H54 (cell line): ENCODE data around the gene MMP25.
A peak's percentile ranks its signal among the peaks of the same experiment; 100 is the strongest.
"Not testable (repeated sequence)": the region's sequence is repeated elsewhere in the genome, so short reads cannot be mapped to it uniquely, and the experiment has no call there.

ENCODE experiments used
- DNase-seq: peaks from one replicate; pipeline ENCODE4 v3.0.0; 2011; ENCODE audit warnings: low spot score, mixed read lengths; ENCODE audit not compliant: insufficient read length
- FAIRE-seq: peaks from 3 replicates; lab custom pipeline; 2011; peaks lifted over from hg19 to GRCh38; lab: Jason Lieb, UNC
- POLR2A ChIP-seq: IDR thresholded peaks from 2 replicates; pipeline ENCODE4 v1.6.1; 2011; ENCODE audit warnings: low read depth, mild to moderate bottlenecking, low read length

MMP25 gene

DNA sequence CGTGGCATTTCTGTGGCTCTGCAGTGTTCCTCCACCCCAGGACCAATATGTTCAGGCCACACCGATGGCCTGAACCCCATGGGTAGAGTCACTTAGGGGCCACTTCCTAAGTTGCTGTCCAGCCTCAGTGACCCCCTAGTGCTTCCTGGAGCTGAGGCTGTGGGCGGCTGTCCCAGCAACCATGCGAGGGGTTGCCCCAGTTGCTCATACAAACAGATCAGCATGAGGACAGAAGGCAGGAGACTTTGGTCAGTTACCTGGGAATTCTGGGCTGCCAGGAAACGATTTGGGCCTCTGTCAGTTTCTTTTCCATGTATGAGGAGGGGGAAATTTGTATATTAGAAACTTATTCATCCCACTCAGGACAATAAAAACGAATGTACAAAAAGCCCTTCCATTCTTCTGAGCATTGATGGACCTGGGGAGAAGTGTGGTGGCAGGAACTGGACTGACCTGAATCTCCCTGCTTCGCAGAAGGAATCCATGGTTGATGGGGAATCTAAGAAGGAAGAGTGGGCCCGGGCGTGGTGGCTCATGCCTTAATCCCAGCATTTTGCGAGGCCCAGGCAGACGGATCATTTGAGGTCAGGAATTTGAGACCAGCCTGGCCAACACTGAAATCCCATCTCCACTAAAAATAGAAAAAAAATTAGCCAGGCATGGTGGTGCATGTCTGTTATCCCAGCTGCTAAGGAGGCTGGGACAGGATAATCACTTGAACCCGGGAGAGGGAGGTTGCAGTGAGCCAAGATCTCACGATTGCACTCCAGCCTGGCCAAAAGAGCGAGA, 14.2 kb downstream of the MMP25 start:
- no peak for TF ChIP-seq POLR2A
- DNase-seq (no peak), FAIRE-seq (no peak)

DNA sequence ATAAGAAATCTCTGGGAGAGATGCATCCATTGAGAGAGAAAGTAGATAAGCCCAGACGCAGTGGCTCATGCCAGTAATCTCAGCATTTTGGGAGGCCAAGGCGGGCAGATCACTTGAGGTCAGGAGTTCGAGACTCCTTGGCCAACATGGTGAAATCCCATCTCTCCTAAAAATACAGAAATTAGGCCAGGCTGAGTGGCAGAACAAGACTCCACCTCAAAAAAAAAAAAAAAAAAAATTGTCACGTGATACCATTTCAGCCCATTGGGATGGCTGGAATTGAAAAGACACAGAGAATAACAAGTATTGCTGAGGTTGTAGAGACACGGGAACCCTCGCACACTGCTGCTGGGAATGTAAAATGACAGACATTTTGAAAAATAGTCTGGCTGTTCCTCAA, 16.2 kb downstream of the MMP25 start:
- DNase-seq = no peak
- no peak for FAIRE-seq
- TF ChIP-seq POLR2A = no peak

DNA sequence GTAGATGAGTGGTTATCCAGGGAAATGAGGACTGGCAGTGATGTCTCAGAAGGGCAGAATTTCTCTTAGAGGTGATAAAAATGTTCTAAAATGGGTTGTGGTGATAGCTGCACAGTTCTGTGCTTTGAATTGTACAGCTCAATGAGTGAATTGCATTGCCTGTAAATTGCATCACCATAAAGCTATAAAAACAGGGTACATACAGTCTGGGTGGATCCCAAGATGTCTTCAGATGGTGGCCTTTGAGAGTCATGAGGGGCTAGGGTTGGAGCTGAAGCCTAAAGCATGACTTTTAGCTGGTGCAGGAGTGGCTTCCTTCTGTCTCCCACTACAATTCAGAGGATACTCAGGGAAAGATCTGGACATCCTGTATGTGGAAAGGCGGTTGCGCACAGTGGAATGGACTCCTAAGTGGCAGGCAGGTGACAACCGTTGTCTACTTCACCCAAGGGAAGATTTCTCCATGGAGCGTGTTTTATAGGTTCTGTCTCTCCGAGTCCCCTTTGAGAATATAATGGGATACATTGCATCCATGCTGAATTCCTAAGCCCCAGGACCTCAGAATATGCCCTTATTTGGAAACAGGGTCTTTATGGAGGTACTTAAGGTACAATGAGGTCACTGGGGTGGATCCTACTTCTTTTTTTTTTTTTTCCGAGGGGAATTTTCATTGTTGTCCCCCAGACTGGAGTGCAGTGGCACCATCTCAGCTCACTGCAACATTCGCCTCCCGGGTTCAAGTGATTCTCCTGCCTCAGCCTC, 17.4 kb downstream of the MMP25 start:
- FAIRE-seq = no peak
- TF ChIP-seq POLR2A = no peak
- DNase-seq = no peak

DNA sequence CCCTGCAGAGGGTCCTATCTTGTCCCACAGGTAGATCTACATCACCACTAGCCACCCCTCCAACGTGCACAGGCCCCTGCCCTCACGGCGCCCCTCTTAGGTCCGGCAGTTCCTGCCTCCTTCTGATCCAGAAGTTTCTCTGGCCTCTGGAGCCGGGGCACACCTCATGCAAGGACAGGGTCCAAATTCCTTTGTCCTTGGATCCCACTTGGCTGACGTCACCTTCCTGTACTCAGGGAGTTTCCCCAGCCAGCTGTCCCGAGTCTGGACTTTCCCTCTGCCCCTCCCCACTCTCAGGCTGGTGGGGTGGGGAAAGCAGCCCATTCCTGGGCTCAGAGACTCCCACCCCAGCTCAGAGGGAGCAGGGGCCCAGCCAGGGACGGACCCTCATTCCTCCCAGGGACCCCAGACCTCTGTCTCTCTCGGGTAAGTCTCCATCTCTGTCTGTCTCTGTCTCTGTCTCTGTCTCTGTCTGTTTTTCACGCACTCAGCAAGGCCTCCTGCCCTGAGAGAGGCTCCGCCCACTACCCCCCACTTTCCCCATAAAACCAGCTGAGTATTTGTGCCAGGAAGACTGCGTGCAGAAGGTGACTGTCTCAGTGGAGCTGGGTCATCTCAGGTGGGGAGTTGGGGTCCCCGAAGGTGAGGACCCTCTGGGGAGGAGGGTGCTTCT, 18.8 kb downstream of the MMP25 start, which contains the start of gene IL32:
Gene IL32 (plus strand): TSS at position 572 of the 673 bp plus-strand sequence. CDS start 172 bp downstream, outside the sequence.
- DNase-seq (peak; percentile 94), FAIRE-seq (no peak)

DNA sequence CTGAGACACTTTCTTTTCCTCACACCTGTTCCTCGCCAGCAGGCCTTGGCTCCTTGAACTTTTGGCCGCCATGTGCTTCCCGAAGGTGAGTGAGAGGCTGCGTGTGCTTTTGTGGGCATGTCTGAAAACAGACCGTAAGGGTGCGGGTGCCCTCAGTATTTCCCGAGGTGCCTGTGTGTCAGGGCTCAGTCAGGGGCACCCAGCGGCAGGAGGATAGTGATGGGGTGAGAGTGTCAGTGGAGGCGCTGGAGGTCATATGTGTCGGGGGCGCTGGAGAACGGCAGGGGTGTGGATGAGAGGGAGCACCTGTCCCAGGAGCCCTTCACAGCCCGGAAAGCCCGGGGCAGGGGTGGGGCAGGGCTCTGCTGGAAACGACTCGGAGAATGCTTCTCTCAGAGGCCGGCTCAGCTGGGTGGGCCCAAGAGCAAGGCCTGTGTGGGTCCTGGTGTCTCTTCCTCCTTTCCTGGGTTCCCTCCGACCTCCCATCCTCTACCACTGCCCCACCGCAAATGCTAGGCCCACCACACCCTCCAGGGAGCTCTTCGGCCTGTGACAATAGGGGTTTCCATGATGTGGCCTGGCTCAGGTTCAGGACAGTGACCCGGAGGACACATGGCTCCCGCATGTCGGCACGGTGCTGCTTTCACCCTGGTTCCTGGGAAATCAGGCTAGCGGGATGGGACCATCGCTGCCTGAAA, 19.5 kb downstream of the MMP25 start:
- FAIRE-seq = no peak
- no peak for TF ChIP-seq POLR2A

More for the DNA sequence above, 18.8 kb downstream of the MMP25 start, which contains the start of gene IL32:
- no peak for TF ChIP-seq POLR2A

DNA sequence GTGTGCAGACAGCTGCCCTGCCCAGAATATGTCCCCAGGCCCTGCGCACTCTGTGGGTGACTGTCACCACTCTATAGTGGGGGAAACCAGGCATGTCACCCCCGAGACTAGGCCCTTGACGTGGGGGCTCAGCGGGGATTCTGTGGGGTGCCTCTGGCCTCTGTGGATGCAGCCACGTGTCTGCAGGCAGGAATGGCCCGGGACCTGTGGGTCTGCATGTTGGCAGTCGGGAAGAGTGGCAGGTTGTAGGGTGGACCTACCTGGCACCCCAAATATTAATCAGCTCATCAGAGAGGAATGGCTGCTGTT, 20.0 kb downstream of the MMP25 start:
- no peak for TF ChIP-seq POLR2A
- FAIRE-seq (no peak), DNase-seq (no peak)

More for the DNA sequence above, 19.5 kb downstream of the MMP25 start:
- DNase-seq = no peak

DNA sequence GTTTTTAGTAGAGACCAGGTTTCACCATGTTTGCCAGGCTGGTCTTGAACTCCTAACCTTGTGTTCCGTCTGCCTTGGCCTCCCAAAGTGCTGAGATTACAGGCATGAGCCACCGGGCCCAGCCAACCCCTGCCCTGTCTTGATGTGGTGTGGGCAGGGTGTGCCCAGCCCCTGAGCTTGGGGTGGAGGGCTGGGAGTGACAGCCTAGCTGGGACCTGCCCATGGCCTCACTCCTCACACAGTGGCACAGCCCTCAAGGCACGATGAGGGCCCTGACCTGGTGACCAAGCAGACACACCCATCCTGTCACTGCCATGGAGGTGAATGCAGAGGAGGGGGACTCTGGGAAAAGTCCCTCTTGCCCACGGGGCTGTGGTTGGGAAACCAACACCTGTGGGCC, 22.1 kb downstream of the MMP25 start:
- DNase-seq (no peak), FAIRE-seq (no peak)
- no peak for TF ChIP-seq POLR2A

DNA sequence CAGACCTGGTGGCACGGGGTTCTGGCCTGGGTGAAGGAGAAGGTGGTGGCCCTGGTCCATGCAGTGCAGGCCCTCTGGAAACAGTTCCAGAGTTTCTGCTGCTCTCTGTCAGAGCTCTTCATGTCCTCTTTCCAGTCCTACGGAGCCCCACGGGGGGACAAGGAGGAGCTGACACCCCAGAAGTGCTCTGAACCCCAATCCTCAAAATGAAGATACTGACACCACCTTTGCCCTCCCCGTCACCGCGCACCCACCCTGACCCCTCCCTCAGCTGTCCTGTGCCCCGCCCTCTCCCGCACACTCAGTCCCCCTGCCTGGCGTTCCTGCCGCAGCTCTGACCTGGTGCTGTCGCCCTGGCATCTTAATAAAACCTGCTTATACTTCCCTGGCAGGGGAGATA, 22.8 kb downstream of the MMP25 start:
- DNase-seq, FAIRE-seq: not testable (repeated sequence)

DNA sequence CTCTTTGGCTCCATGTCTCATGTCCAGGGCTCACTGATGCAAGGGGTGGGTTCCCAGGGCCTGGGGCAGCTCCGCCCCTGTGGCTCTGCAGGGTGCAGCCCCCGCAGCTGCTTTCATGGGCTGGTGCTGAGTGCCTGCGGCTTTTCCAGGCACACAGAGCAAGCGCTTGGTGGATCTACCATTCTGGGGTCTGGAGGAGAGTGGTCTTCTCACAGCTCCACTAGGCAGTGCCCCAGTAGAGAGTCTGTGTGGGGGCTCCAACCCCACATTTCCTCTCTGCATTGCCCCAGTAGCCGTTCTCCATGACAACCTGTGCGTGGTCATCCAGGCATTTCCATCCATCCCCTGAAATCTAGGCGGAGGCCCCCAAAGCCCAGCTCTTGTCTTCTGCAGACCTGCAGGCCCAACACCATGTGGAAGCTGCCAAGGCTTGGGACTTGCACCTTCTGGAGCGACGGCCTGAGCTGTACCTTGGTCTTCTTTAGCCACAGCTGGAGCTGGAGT, 24.3 kb downstream of the MMP25 start:
- no peak for DNase-seq
- FAIRE-seq = no peak
- TF ChIP-seq POLR2A = no peak

DNA sequence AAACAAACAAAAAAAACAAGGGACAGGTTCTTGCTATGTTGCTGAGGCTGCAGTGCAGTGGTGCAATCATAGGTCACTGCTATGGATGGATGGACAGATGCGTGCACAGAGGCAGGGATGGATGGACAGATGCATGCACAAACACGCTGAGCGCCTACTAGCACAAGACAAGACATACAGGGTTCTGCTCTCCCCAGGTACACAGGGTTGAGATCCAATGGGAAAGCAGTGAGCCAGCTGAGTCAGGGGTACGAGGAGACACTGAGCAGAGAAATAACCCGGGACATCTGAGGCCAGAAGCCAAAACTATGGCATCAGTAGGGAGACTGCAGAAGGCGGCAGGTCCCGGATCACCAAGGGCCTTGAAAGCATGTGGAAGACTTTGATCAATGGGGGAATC, 25.3 kb downstream of the MMP25 start:
- TF ChIP-seq POLR2A = no peak
- DNase-seq (no peak), FAIRE-seq (no peak)

DNA sequence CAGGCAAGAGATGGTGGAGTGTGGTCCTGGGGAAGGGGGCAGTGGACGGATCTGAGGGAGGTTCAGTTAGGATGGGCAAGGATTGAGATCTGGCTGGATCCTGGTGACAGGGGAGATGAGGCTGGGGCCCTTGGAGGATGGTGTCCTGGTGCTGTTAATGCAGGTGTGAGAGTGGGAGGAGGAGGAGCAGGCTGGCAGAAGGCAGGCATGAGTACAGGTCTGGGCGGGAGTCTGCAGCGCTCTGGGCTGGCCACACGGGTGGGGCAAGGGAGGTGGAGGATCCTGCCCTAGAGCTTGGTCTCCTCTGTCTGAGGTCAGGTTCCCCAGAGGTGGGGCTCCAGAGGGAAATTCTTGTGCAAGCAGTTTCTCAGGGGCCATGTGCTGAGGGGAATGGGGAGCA, 25.8 kb downstream of the MMP25 start:
- FAIRE-seq, DNase-seq: not testable (repeated sequence)

DNA sequence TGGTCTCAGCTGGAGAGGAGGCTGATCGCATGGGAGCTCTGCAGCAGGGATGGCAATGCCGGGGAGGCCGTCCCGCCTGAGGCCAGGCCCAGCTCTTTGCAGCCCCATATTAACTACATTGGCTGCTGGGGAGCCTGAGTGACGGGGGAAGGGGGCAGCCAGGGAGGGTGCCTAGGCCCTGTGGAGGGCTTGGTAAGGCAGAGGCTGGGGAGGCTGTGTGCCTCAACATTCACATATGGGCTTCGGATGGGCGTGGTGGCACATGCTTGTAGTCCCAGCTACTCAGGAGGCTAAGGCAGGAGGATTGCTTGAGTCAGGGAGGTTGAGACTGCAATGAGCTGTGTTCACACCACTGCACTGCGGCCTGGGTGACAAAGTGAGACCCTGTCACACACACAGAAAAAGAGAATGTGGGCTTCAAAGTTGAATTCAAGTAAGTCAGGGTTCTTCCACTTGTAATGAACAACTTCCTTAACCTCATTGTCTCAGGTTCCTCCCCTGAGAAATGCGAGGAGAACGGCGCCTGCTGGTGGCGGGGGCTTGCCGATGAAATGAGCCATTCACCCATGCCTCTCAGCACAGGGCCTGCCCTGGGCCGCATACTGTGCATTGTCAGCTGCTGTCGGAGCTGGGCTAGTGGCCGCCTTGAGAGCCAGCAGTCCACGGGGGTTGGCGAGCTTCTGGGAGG, 26.4 kb downstream of the MMP25 start:
- DNase-seq, FAIRE-seq: not testable (repeated sequence)

DNA sequence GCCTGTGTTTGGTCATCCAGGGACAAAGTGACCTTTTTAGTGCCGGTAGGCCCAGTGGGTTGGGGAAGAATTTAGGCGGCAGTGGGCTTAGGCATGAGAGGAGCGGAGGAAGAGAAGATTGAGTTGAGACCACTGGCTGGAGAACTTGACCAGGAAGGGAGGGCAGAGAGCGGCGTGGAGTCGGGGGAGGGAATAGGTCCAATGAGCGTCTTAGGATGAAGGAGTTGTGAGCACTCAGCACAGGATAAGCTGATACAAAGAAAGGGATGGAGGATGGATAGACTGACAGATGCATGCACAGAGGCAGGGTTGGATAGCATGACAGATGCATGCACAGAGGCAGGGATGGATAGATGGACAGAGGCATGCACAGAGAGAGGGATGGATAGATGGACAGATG, 27.1 kb downstream of the MMP25 start:
- TF ChIP-seq POLR2A = no peak
- FAIRE-seq (no peak), DNase-seq (no peak)
